Smooth muscle cell (in vitro differentiated cells): ENCODE data around the gene CDC42. TPM values are rescaled to one million over a fixed set of nuclear protein-coding genes. Genes with fewer than 3 reads are reported as not detected.

ENCODE experiments used
- DNase-seq: peaks from one replicate; lab custom pipeline; 2025; ENCODE audit not compliant: unreplicated experiment; lab: John Stamatoyannopoulos, UW
- H2AFZ ChIP-seq: fragments of 200-600 bp; sonication (generic); 2 replicates; pipeline ENCODE4 v1.6.0; 2016; ENCODE audit warnings: antibody characterized with exemption, low read depth, mild to moderate bottlenecking
- H3F3A ChIP-seq: fragments of 200-600 bp; sonication (generic); 2 replicates; pipeline ENCODE4 v1.6.0; 2017; ENCODE audit warnings: antibody characterized with exemption, low read depth
- H3K27ac ChIP-seq: fragments of 200-600 bp; sonication (generic); 2 replicates; pipeline ENCODE4 v1.5.1; 2016; ENCODE audit warnings: low read depth, mild to moderate bottlenecking
- H3K27me3 ChIP-seq: fragments of 200-600 bp; sonication (generic); 2 replicates; pipeline ENCODE4 v1.6.1; 2016; ENCODE audit warnings: low read depth, mild to moderate bottlenecking
- H3K36me3 ChIP-seq: fragments of 200-600 bp; sonication (generic); 2 replicates; pipeline ENCODE4 v1.5.1; 2016; ENCODE audit warnings: low read depth
- H3K4me1 ChIP-seq: fragments of 200-600 bp; sonication (generic); 2 replicates; pipeline ENCODE4 v1.5.1; 2016; ENCODE audit warnings: low read depth
- H3K4me2 ChIP-seq: fragments of 200-600 bp; sonication (generic); 2 replicates; pipeline ENCODE4 v1.6.0; 2016; ENCODE audit warnings: mild to moderate bottlenecking
- H3K4me3 ChIP-seq: fragments of 200-600 bp; sonication (generic); 2 replicates; pipeline ENCODE4 v1.5.1; 2016; ENCODE audit warnings: mild to moderate bottlenecking
- H3K79me2 ChIP-seq: fragments of 200-600 bp; sonication (generic); 2 replicates; pipeline ENCODE4 v1.6.0; 2016; ENCODE audit warnings: low read depth, mild to moderate bottlenecking
- H3K9ac ChIP-seq: fragments of 200-600 bp; sonication (generic); 2 replicates; pipeline ENCODE4 v1.6.0; 2016; ENCODE audit warnings: low read depth
- H3K9me3 ChIP-seq: fragments of 200-600 bp; sonication (generic); replicated peaks from 2 replicates; pipeline ENCODE4 v1.5.1; 2016; ENCODE audit warnings: low read depth
- H4K20me1 ChIP-seq: fragments of 200-600 bp; sonication (generic); 2 replicates; pipeline ENCODE4 v1.6.0; 2016; ENCODE audit warnings: low read depth
- CTCF ChIP-seq: fragments of 200-600 bp; sonication (generic); IDR thresholded peaks from 2 replicates; pipeline ENCODE4 v1.5.1; 2017; ENCODE audit warnings: borderline replicate concordance, mild to moderate bottlenecking, antibody characterized with exemption; ENCODE audit not compliant: insufficient read depth, poor library complexity, severe bottlenecking
- WGBS: methylation state at CpG from one replicate; pipeline ENCODE4 v1.1.7; 2016; ENCODE audit warnings: low lambda C conversion rate; 5-methylcytosine and 5-hydroxymethylcytosine counted together
- polyA plus RNA-seq: library from polyadenylated mRNA; unstranded; fragments of >200 nt; fragmentation: Nextera tagmentation; extraction: Ambion mirVana; gene quantifications from 2 replicates; pipeline ENCODE4 v1.2.1, GENCODE V29; 2016
- total RNA-seq: library from RNA; depleted of rRNA; stranded (reverse); fragments of >200 nt; gene quantifications from 2 replicates; pipeline ENCODE4 v1.2.3, GENCODE V29; 2014

Gene CDC42
- total and polyA plus RNA-seq, 2 experiments from 2014 or later, result 74.0 to 407 TPM

DNA sequence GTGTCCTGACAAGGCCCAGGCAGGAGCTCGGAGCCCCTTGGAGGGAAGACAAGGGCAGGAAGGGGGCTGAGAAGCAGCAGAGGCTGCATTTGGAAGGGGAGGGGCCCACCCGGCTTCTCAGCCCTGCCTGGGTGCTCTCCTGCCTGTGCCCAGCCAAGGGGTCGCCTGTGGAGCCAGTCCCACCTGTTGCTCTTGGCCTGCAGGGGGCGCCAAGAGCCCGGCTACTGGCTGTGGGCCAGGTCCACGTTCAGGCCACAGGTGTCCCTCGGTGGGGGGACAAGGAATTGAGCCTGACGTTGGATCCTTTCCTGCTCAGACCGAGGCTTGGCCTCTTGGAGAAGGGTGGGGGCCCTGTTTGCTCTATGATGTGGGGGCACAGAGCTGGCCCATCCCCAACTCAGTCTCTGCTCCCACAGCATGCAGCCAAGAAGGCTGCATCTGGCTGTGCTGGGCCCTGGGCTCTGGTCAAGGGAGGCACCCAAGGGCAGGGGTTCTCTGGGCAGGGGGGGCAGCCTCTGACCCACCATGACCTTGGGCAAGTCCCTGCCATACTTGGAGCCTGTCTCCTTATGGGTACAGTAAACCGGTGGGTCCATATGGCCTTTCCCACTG, 79.5 kb downstream of the CDC42 start:
- Histone ChIP-seq H3K27ac (no peak overlapping the region), H3K27me3 (peaks cover 4% of the 10 kb centered on the region), H2AFZ (no peak overlapping the region), H3K4me1 (peaks cover 4% of the 10 kb centered on the region), H3K36me3 (no peaks in the 10 kb centered on the region), H3K9me3 (no peaks in the 10 kb centered on the region), H3K79me2 (no peaks in the 10 kb centered on the region), H4K20me1 (peaks cover 81% of the 10 kb centered on the region), H3K4me3 (no peak overlapping the region), H3F3A (no peaks in the 10 kb centered on the region), H3K4me2 (no peak overlapping the region), H3K9ac (no peak overlapping the region)
- 30% methylated on average over 10 of the region's 10 CpGs for WGBS
- peak; percentile 82 for TF ChIP-seq CTCF
- DNase-seq, result no peak

GRCh38 chr1:22132517-22133235, 80.2 kb downstream of the CDC42 start:
- peaks cover 4% of the 10 kb centered on the region for H3K4me1 ChIP-seq
- 85% methylated on average over 14 of the region's 15 CpGs for WGBS
- no peaks in the 10 kb centered on the region for H3K9me3 ChIP-seq
- no peak overlapping the region for H3K4me3 ChIP-seq
- H3K27me3 ChIP-seq, result peaks cover 5% of the 10 kb centered on the region
- no peak overlapping the region for H2AFZ ChIP-seq
- no peak for DNase-seq
- no peaks in the 10 kb centered on the region for H3K36me3 ChIP-seq
- H3K79me2 ChIP-seq, result no peaks in the 10 kb centered on the region
- H4K20me1 ChIP-seq, result peaks cover 81% of the 10 kb centered on the region
- H3K9ac ChIP-seq, result no peak overlapping the region
- H3F3A ChIP-seq, result no peaks in the 10 kb centered on the region
- H3K27ac ChIP-seq, result no peak overlapping the region
- TF ChIP-seq CTCF, result no peak
- no peak overlapping the region for H3K4me2 ChIP-seq

DNA sequence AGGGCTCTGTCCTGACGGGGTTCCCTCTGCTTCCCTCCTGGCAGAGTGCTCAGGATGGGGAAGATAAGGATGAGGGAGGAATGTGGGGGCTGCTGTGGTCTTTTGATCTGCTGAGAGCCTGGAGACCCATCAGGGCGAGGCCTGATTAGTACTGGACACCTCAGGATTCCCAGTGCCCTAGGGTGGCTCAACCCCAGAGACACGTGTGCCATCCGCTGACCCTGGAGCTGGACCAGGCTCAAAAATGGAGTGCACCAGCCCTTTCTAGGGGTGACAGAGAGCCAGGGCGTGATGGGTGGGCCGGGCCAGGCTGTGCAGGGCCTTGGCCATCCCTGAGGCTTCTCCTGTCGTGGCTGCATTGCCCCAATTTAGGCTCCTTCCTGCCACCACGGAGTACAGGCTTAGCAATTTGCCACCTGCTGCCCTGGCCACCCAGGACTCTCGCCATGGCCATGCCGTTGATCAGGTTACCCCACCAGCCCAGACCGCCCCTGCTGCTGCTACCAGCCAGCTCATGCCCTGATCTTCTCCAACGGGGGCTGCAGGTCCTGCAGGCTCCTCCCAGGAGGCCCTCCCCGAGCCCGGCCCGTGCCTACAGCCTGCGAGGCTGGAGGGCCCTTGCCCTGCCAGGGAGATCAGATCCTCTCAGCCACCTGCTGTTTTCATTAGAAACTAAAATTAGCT, 80.9 kb downstream of the CDC42 start:
- Histone ChIP-seq H3K79me2 (no peaks in the 10 kb centered on the region), H3K4me1 (peaks cover 4% of the 10 kb centered on the region), H3K36me3 (no peaks in the 10 kb centered on the region), H3K9ac (no peak overlapping the region), H3K4me2 (no peak overlapping the region), H3K4me3 (no peak overlapping the region), H3F3A (no peaks in the 10 kb centered on the region), H3K27ac (no peak overlapping the region), H3K9me3 (no peaks in the 10 kb centered on the region), H2AFZ (no peak overlapping the region), H3K27me3 (peaks cover 8% of the 10 kb centered on the region), H4K20me1 (peaks cover 81% of the 10 kb centered on the region)
- WGBS, result 75% methylated on average over 16 of the region's 16 CpGs
- no peak for DNase-seq
- no peak for TF ChIP-seq CTCF
